NCI-H1092 treated with DMSO at 0.1 percent for 48 hours (cell line): Measurements from ENCODE around the gene RHOBTB1.

Source experiments
- DNase-seq: peaks from one replicate; lab custom pipeline; 2025; lab: John Stamatoyannopoulos, UW

The RHOBTB1 gene

GRCh38 chr10:60820093-60820754 is 123.8 kb downstream of the RHOBTB1 start:
- no peak for DNase-seq
